Activated CD4-positive, CD25-positive, alpha-beta regulatory T cell treated with anti-CD3 and anti-CD28 coated beads, Interleukin-2, amount 50 U/mL, for 16 hours (primary cell): ENCODE results near the gene CLEC4A.
A peak's percentile ranks its signal among the peaks of the same experiment; 100 is the strongest.
"Not testable (repeated sequence)": the region's sequence is repeated elsewhere in the genome, so short reads cannot be mapped to it uniquely, and the experiment has no call there.

ENCODE experiments used
- DNase-seq: peaks from one replicate; pipeline ENCODE4 v3.0.0-alpha.2; 2020; ENCODE audit warnings: low read depth, low spot score

The CLEC4A gene

GRCh38 chr12:8133636-8134397 lies 10.4 kb downstream of the CLEC4A start:
- DNase-seq = not testable (repeated sequence)

- DNase-seq = not testable (repeated sequence)
These were observed 11.0 kb downstream of the CLEC4A start for GRCh38 chr12:8134398-8134930.

- DNase-seq = not testable (repeated sequence)
These were observed 18.2 kb downstream of the CLEC4A start for GRCh38 chr12:8141647-8142046.

GRCh38 chr12:8143261-8143660 lies 19.8 kb downstream of the CLEC4A start:
- no peak for DNase-seq

GRCh38 chr12:8145754-8146441 lies 22.5 kb downstream of the CLEC4A start:
- no peak for DNase-seq

- no peak for DNase-seq
These were observed 23.0 kb downstream of the CLEC4A start for GRCh38 chr12:8146442-8146771.

GRCh38 chr12:8154526-8154925 lies 31.1 kb downstream of the CLEC4A start:
- no peak for DNase-seq

- DNase-seq = no peak
These were observed 33.0 kb downstream of the CLEC4A start for GRCh38 chr12:8156416-8156815.

- DNase-seq = no peak
These were observed 33.4 kb downstream of the CLEC4A start, which contains the start of gene ZNF705A for GRCh38 chr12:8156845-8157244. ZNF705A (plus strand) TSS chr12:8157015; CDS start chr12:8172626, 15,611 bp downstream.

GRCh38 chr12:8157484-8158198 lies 34.2 kb downstream of the CLEC4A start:
- no peak for DNase-seq

- not testable (repeated sequence) for DNase-seq
These were observed 49.5 kb downstream of the CLEC4A start for GRCh38 chr12:8172911-8173310.

- DNase-seq = peak; percentile 33
These were observed 56.7 kb downstream of the CLEC4A start for GRCh38 chr12:8179989-8180585.

GRCh38 chr12:8181271-8181670 lies 57.9 kb downstream of the CLEC4A start:
- DNase-seq = not testable (repeated sequence)

GRCh38 chr12:8182923-8183322 lies 59.5 kb downstream of the CLEC4A start:
- DNase-seq = not testable (repeated sequence)

- DNase-seq = not testable (repeated sequence)
These were observed 59.9 kb downstream of the CLEC4A start for GRCh38 chr12:8183346-8183745.

- DNase-seq = not testable (repeated sequence)
These were observed 60.8 kb downstream of the CLEC4A start for GRCh38 chr12:8184206-8184605.

GRCh38 chr12:8188088-8188487 lies 64.7 kb downstream of the CLEC4A start:
- DNase-seq = not testable (repeated sequence)
